LNCAP (cell line): Measurements from ENCODE around the gene FBXO10.

Source experiments
- CTCF ChIP-seq: fragments of 450-650 bp; IDR thresholded peaks from 2 replicates; pipeline ENCODE4 v1.5.1; 2017; ENCODE audit warnings: mild to moderate bottlenecking

FBXO10 gene

GRCh38 chr9:37507566-37508134 is 68.5 kb downstream of the FBXO10 start:
- no peak for TF ChIP-seq CTCF

- no peak for TF ChIP-seq CTCF
These were observed 71.6 kb downstream of the FBXO10 start for GRCh38 chr9:37504605-37505004.

GRCh38 chr9:37503736-37504135 is 72.4 kb downstream of the FBXO10 start:
- no peak for TF ChIP-seq CTCF

- no peak for TF ChIP-seq CTCF
These were observed 74.1 kb downstream of the FBXO10 start for GRCh38 chr9:37501957-37502596.

- no peak for TF ChIP-seq CTCF
These were observed 76.9 kb downstream of the FBXO10 start for GRCh38 chr9:37499297-37499696.

GRCh38 chr9:37498457-37498856 is 77.7 kb downstream of the FBXO10 start:
- no peak for TF ChIP-seq CTCF

GRCh38 chr9:37497320-37497719 is 78.9 kb downstream of the FBXO10 start:
- TF ChIP-seq CTCF: no peak

GRCh38 chr9:37496020-37496419 is 80.2 kb downstream of the FBXO10 start:
- no peak for TF ChIP-seq CTCF
